ENCODE results near the gene PTH1R. TPM values are rescaled to one million over a fixed set of nuclear protein-coding genes. Genes with fewer than 3 reads are reported as not detected.

PTH1R gene
- polyA plus RNA-seq, 6 donors from 2014 or later, result not detected

Other genes with a start within 250 kb of the PTH1R start
- gene ALS2CL, start 184.0 kb upstream of the PTH1R start, polyA plus RNA-seq (ENCODE audit: low read depth in 6 of 6), result not detected
- gene TMIE, start 176.3 kb upstream of the PTH1R start, polyA plus RNA-seq (ENCODE audit: low read depth in 6 of 6), result not detected
- not detected for gene PRSS50, start 159.9 kb upstream of the PTH1R start, polyA plus RNA-seq (ENCODE audit: low read depth in 6 of 6)
- gene MYL3, start 14.3 kb upstream of the PTH1R start, polyA plus RNA-seq (ENCODE audit: low read depth in 6 of 6), result not detected
- 100 to 1,000 TPM; 119 to 157 (median 123) TPM for gene CCDC12, start 99.0 kb downstream of the PTH1R start, polyA plus RNA-seq (ENCODE audit: low read depth in 6 of 6)
- 1 to 10 TPM in 4 of 6 donors, under 1 TPM in 1, not detected in 1; 0.34 to 2.2 (median 1.5) TPM for gene NBEAL2, start 101.9 kb downstream of the PTH1R start, polyA plus RNA-seq (ENCODE audit: low read depth in 6 of 6)

All from naive B cell (primary cell).